Peyer's patch (tissue), 4 donors: ENCODE results near the gene MICAL3. TPM values are rescaled to one million over a fixed set of nuclear protein-coding genes. Genes with fewer than 3 reads are reported as not detected.

ENCODE experiments used
- DNase-seq, 3 donors: peaks; one replicate each; pipeline ENCODE4 v3.0.0-alpha.2; 2017 to 2019
- H3K27ac ChIP-seq, 4 donors: fragments of 200-600 bp; sonication (generic); one replicate each; pipeline ENCODE4 v1.5.1; 2016 to 2019
- H3K27me3 ChIP-seq, 2 donors: fragments of 200-600 bp; sonication (generic); one replicate each; pipeline ENCODE4 v1.5.1; 2019
- H3K36me3 ChIP-seq, 3 donors: fragments of 200-600 bp; sonication (generic); one replicate each; pipeline ENCODE4 v1.5.1; 2016 to 2019
- H3K4me1 ChIP-seq, 4 donors: fragments of 200-600 bp; sonication (generic); one replicate each; pipeline ENCODE4 v1.5.1; 2016 to 2019
- H3K4me3 ChIP-seq, 4 donors: fragments of 200-600 bp; sonication (generic); 1 replicate in 3 of 4; 2 replicates in 1 of 4; pipeline ENCODE4 v1.5.1; 2016 to 2019; ENCODE audit warnings: mild to moderate bottlenecking in 1 of 4
- H3K9me3 ChIP-seq, 4 donors: fragments of 200-600 bp; sonication (generic); one replicate each; pipeline ENCODE4 v1.5.1; 2016 to 2019; ENCODE audit warnings: mild to moderate bottlenecking in 1 of 4
- CTCF ChIP-seq, 6 experiments: fragments of 450-650 bp in 4 of 6; fragments of 200-600 bp in 2 of 6; sonication (generic) in 1 of 6; IDR thresholded peaks; one replicate each; pipeline ENCODE4 v1.5.1; 2017 to 2019; ENCODE audit warnings: antibody characterized with exemption in 6 of 6, mild to moderate bottlenecking in 3 of 6, moderate library complexity in 1 of 6
- POLR2A ChIP-seq, 2 donors: fragments of 450-650 bp; IDR thresholded peaks; one replicate each; pipeline ENCODE4 v1.5.1; 2017; ENCODE audit warnings: antibody characterized with exemption in 2 of 2, mild to moderate bottlenecking in 2 of 2, moderate library complexity in 2 of 2
- total RNA-seq, 4 donors: library from RNA; depleted of rRNA; stranded (reverse); fragments of >200 nt; gene quantifications; one replicate each; pipeline ENCODE4 v1.1.0, GENCODE V29; 2016

Gene MICAL3
- total RNA-seq, 4 donors from 2014 or later: 68.5 to 99.1 (median 88.7) TPM

GRCh38 chr22:17761138-17761488 is 263.2 kb downstream of the MICAL3 start:
- no peak for DNase-seq
- TF ChIP-seq POLR2A (IDR thresholded peaks at IDR 0.05) (no peak), CTCF (IDR thresholded peaks at IDR 0.05) (no peak)

GRCh38 chr22:17754233-17754925 is 270.0 kb downstream of the MICAL3 start:
- Histone ChIP-seq H3K27ac (no peak overlapping the region), H3K4me1 (no peaks in the 10 kb centered on the region), H3K9me3 (no peaks in the 10 kb centered on the region), H3K36me3 (no peaks in the 10 kb centered on the region), H3K4me3 (no peak overlapping the region), H3K27me3 (no peaks in the 10 kb centered on the region)
- TF ChIP-seq POLR2A (IDR thresholded peaks at IDR 0.05) (no peak), CTCF (IDR thresholded peaks at IDR 0.05) (peak in 4 of 6 experiments; percentile 10 to 29 (median 16))
- no peak for DNase-seq

More at GRCh38 chr22:17761138-17761488, 263.2 kb downstream of the MICAL3 start:
- Histone ChIP-seq H3K27ac (no peak overlapping the region), H3K36me3 (no peaks in the 10 kb centered on the region), H3K27me3 (no peaks in the 10 kb centered on the region), H3K9me3 (no peaks in the 10 kb centered on the region), H3K4me3 (no peak overlapping the region), H3K4me1 (peaks cover 0 to 5% (median 0%) of the 10 kb centered on the region in 4 donors)

DNA sequence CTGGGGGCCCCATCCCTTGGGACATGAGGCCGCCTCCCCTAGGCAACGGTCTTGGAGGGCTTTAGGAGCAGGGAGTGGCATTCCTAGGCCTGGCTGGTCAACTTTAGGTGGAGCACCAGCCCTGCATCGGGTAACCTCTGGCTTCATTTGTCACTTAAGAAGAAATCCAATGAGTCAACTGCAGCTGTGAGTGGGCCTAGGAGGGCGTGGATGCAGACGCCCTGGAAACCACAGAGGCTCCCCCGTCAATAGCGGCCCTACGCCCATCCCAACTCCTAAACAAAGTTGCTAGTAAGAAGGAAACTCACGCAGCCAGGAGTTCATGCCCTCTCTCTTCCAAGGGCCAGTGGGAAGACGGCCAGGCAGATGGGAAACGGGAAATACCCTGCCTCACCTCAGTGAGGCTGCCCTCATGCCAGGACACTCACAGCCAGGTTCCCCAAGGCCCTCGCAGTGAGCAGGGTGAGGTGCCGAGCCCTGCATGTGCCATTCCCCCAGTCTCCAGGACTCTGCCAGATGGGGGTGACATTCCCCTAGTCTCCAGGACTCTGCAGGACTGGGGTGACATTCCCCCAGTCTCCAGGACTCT is 270.9 kb downstream of the MICAL3 start:
- Histone ChIP-seq H3K36me3 (no peaks in the 10 kb centered on the region), H3K27ac (no peak overlapping the region), H3K4me3 (no peak overlapping the region), H3K9me3 (no peaks in the 10 kb centered on the region), H3K27me3 (no peaks in the 10 kb centered on the region), H3K4me1 (no peaks in the 10 kb centered on the region)
- no peak for DNase-seq
- no peak for TF ChIP-seq CTCF (IDR thresholded peaks at IDR 0.05)
- no peak for TF ChIP-seq POLR2A (IDR thresholded peaks at IDR 0.05)

GRCh38 chr22:17751596-17751995 is 272.8 kb downstream of the MICAL3 start:
- H3K4me1 ChIP-seq: no peaks in the 10 kb centered on the region
- H3K9me3 ChIP-seq: no peaks in the 10 kb centered on the region
- H3K27me3 ChIP-seq: no peaks in the 10 kb centered on the region
- no peak overlapping the region for H3K27ac ChIP-seq
- TF ChIP-seq POLR2A (IDR thresholded peaks at IDR 0.05) (no peak), CTCF (IDR thresholded peaks at IDR 0.05) (no peak)
- no peaks in the 10 kb centered on the region for H3K36me3 ChIP-seq
- no peak overlapping the region for H3K4me3 ChIP-seq
- no peak for DNase-seq

- no peak overlapping the region for H3K4me3 ChIP-seq
- H3K4me1 ChIP-seq: no peaks in the 10 kb centered on the region
- no peak overlapping the region for H3K27ac ChIP-seq
- no peaks in the 10 kb centered on the region for H3K36me3 ChIP-seq
- TF ChIP-seq CTCF (IDR thresholded peaks at IDR 0.05) (no peak), POLR2A (IDR thresholded peaks at IDR 0.05) (no peak)
- no peaks in the 10 kb centered on the region for H3K27me3 ChIP-seq
- no peaks in the 10 kb centered on the region for H3K9me3 ChIP-seq
- no peak for DNase-seq
These were observed 274.6 kb downstream of the MICAL3 start for GRCh38 chr22:17749605-17750395.
